NCI-H1092 (cell line): ENCODE data around the gene NQO1.
"Not testable (repeated sequence)": the region's sequence is repeated elsewhere in the genome, so short reads cannot be mapped to it uniquely, and the experiment has no call there.

Source experiments
- DNase-seq: peaks from one replicate; lab custom pipeline; 2025; lab: John Stamatoyannopoulos, UW

Gene NQO1

GRCh38 chr16:69726313-69727060 lies at the start of gene NQO1:
Gene NQO1, minus strand, starts transcription at chr16:69726560. Its CDS starts 121 bp downstream, at chr16:69726439.
- DNase-seq: peak; percentile 85

GRCh38 chr16:69775563-69775962 lies 49.2 kb upstream of the NQO1 start:
- DNase-seq: no peak

- no peak for DNase-seq
Measured at GRCh38 chr16:69773260-69773947, 47.0 kb upstream of the NQO1 start.

GRCh38 chr16:69771651-69771967 lies 45.2 kb upstream of the NQO1 start:
- no peak for DNase-seq

GRCh38 chr16:69769404-69769803 lies 43.0 kb upstream of the NQO1 start:
- DNase-seq: no peak

- DNase-seq: no peak
Measured at GRCh38 chr16:69768666-69769065, 42.3 kb upstream of the NQO1 start.

- no peak for DNase-seq
Measured at GRCh38 chr16:69767459-69768229, 41.3 kb upstream of the NQO1 start.

GRCh38 chr16:69763599-69763942 lies 37.2 kb upstream of the NQO1 start:
- DNase-seq: no peak

GRCh38 chr16:69762814-69763598 lies 36.6 kb upstream of the NQO1 start:
- DNase-seq: no peak

- DNase-seq: peak; percentile 78
Measured at GRCh38 chr16:69761983-69762813, 35.8 kb upstream of the NQO1 start, which contains the start of gene WWP2. Gene WWP2, plus strand, starts transcription at chr16:69762332. Its CDS starts 24,679 bp downstream, at chr16:69787011.

GRCh38 chr16:69757375-69757774 lies 31.0 kb upstream of the NQO1 start:
- not testable (repeated sequence) for DNase-seq

GRCh38 chr16:69756705-69757104 lies 30.3 kb upstream of the NQO1 start:
- DNase-seq: no peak

- peak; percentile 96 for DNase-seq
Measured at GRCh38 chr16:69754469-69755310, 28.3 kb upstream of the NQO1 start, which contains the start of gene NOB1. Gene NOB1, minus strand, starts transcription at chr16:69754926. Its CDS starts 16 bp downstream, at chr16:69754910.

- DNase-seq: no peak
Measured at GRCh38 chr16:69754143-69754468, 27.7 kb upstream of the NQO1 start.

GRCh38 chr16:69748694-69749345 lies 22.5 kb upstream of the NQO1 start:
- DNase-seq: no peak

GRCh38 chr16:69747115-69747514 lies 20.8 kb upstream of the NQO1 start:
- no peak for DNase-seq

- DNase-seq: no peak
Measured at GRCh38 chr16:69745959-69746358, 19.6 kb upstream of the NQO1 start.

- DNase-seq: no peak
Measured at GRCh38 chr16:69745232-69745612, 18.9 kb upstream of the NQO1 start.

GRCh38 chr16:69744363-69745231 lies 18.2 kb upstream of the NQO1 start:
- DNase-seq: no peak
